CD14-positive monocyte (primary cell): ENCODE results near the gene DBF4B. TPM values are rescaled to one million over a fixed set of nuclear protein-coding genes. Genes with fewer than 3 reads are reported as not detected.

Source experiments
- DNase-seq, 3 donors: peaks; one replicate each; pipeline ENCODE4 v3.0.0-alpha.2; 2011 to 2022
- H2AFZ ChIP-seq: 2 replicates; pipeline ENCODE4 v1.6.0; 2012; ENCODE audit warnings: mild to moderate bottlenecking, low read depth, low read length, inconsistent platforms; ENCODE audit not compliant: insufficient read depth, poor library complexity, severe bottlenecking
- H3K27ac ChIP-seq, 2 donors: 1 replicate in 1 of 2; 2 replicates in 1 of 2; pipeline ENCODE4 v1.5.1; 2012 to 2013; ENCODE audit warnings: low read length in 2 of 2, control low read depth in 1 of 2, inconsistent platforms in 1 of 2, low read depth in 1 of 2, mild to moderate bottlenecking in 1 of 2
- H3K27me3 ChIP-seq, 2 donors: one replicate each; pipeline versions ENCODE4 v1.6.0 to v1.6.1; 2011 to 2013; ENCODE audit warnings: low read length in 2 of 2; ENCODE audit not compliant: control insufficient read depth in 2 of 2, insufficient read depth in 2 of 2
- H3K36me3 ChIP-seq, 2 donors: replicated peaks in 1 of 2; 1 replicate in 1 of 2; 2 replicates in 1 of 2; pipeline versions ENCODE4 v1.5.1 to v1.6.1; 2012 to 2013; ENCODE audit warnings: low read length in 2 of 2, control low read depth in 1 of 2, inconsistent platforms in 1 of 2, mild to moderate bottlenecking in 1 of 2; ENCODE audit not compliant: insufficient read depth in 2 of 2, control insufficient read depth in 1 of 2
- H3K4me1 ChIP-seq, 2 donors: 1 replicate in 1 of 2; 2 replicates in 1 of 2; pipeline versions ENCODE4 v1.5.1 to v1.6.1; 2012 to 2013; ENCODE audit warnings: low read length in 2 of 2, control low read depth in 1 of 2, inconsistent platforms in 1 of 2, mild to moderate bottlenecking in 1 of 2, moderate library complexity in 1 of 2; ENCODE audit not compliant: insufficient read depth in 2 of 2, control insufficient read depth in 1 of 2
- H3K4me2 ChIP-seq: replicated peaks from 2 replicates; pipeline ENCODE3; 2012; ENCODE audit warnings: low read length, moderate library complexity, mild to moderate bottlenecking; ENCODE audit not compliant: poor library complexity, severe bottlenecking; ENCODE audit errors: extremely low read depth
- H3K4me3 ChIP-seq, 3 experiments: fragments of 200-600 bp in 1 of 3; sonication (generic) in 1 of 3; replicated peaks in 1 of 3; 1 replicate in 2 of 3; 2 replicates in 1 of 3; pipeline ENCODE4 v1.5.1; 2011 to 2013; ENCODE audit warnings: low read length in 3 of 3, mild to moderate bottlenecking in 3 of 3, control low read depth in 2 of 3, low read depth in 2 of 3, inconsistent platforms in 1 of 3, moderate library complexity in 1 of 3
- H3K79me2 ChIP-seq: 2 replicates; pipeline ENCODE4 v1.6.0; 2012; ENCODE audit warnings: mild to moderate bottlenecking, control low read depth, inconsistent platforms, low read length, moderate library complexity; ENCODE audit not compliant: insufficient read depth
- H3K9ac ChIP-seq: 2 replicates; pipeline ENCODE4 v1.6.0; 2017; ENCODE audit warnings: low read length, mild to moderate bottlenecking; ENCODE audit not compliant: insufficient read depth, poor library complexity, severe bottlenecking
- H3K9me3 ChIP-seq, 2 donors: replicated peaks in 1 of 2; 1 replicate in 1 of 2; 2 replicates in 1 of 2; pipeline versions ENCODE4 v1.5.1 to v1.6.1; 2012 to 2013; ENCODE audit warnings: low read length in 2 of 2, control low read depth in 1 of 2; ENCODE audit not compliant: control insufficient read depth in 1 of 2, insufficient read depth in 1 of 2
- H4K20me1 ChIP-seq: 2 replicates; pipeline ENCODE4 v1.6.0; 2012; ENCODE audit warnings: mild to moderate bottlenecking, low read length, control low read depth, moderate library complexity; ENCODE audit not compliant: insufficient read depth
- H3K27ac Mint-ChIP-seq, 7 donors: one replicate each; pipeline ENCODE4 v1.8.0; 2020; ENCODE audit warnings: mild to moderate bottlenecking in 7 of 7, mixed read lengths in 7 of 7, moderate library complexity in 6 of 7, inconsistent platforms in 2 of 7
- H3K27me3 Mint-ChIP-seq, 3 donors: one replicate each; pipeline ENCODE4 v1.8.0; 2021 to 2022; ENCODE audit warnings: low read depth in 3 of 3, mild to moderate bottlenecking in 3 of 3, mixed read lengths in 3 of 3, moderate library complexity in 3 of 3, inconsistent platforms in 1 of 3
- H3K36me3 Mint-ChIP-seq, 2 donors: one replicate each; pipeline ENCODE4 v1.8.0; 2020; ENCODE audit warnings: mixed read lengths in 2 of 2, inconsistent platforms in 1 of 2, mild to moderate bottlenecking in 1 of 2
- H3K4me1 Mint-ChIP-seq: one replicate; pipeline ENCODE4 v1.8.0; 2020; ENCODE audit warnings: mild to moderate bottlenecking, mixed read lengths
- H3K4me3 Mint-ChIP-seq, 2 donors: one replicate each; pipeline ENCODE4 v1.8.0; 2020; ENCODE audit warnings: mild to moderate bottlenecking in 2 of 2, mixed read lengths in 2 of 2, moderate library complexity in 1 of 2
- H3K9me3 Mint-ChIP-seq, 7 donors: one replicate each; pipeline ENCODE4 v1.8.0; 2020 to 2022; ENCODE audit warnings: mixed read lengths in 7 of 7, mild to moderate bottlenecking in 6 of 7, moderate library complexity in 6 of 7, inconsistent platforms in 2 of 7
- WGBS: methylation state at CpG from one replicate; pipeline ENCODE4 v1.1.5; 2013; ENCODE audit warnings: missing lambda C conversion rate; ENCODE audit not compliant: insufficient coverage; 5-methylcytosine and 5-hydroxymethylcytosine counted together
- intact Hi-C, 2 donors: fragments of 100-400 bp; cut with micrococcal nuclease; formaldehyde crosslinking; loops; one replicate each; pipeline versions ENCODE4 v1.15.0 to v1.15.1; 2023
- polyA plus RNA-seq, 3 donors: library from polyadenylated mRNA; depleted of rRNA in 1 of 3; unstranded in 2 of 3; stranded (reverse) in 1 of 3; fragments of 300-500 nt in 2 of 3; fragments of >200 nt in 1 of 3; fragmentation: Illumina TruSeq in 2 of 3; gene quantifications; 1 replicate in 2 of 3; 2 replicates in 1 of 3; pipeline ENCODE4 v1.2.3, GENCODE V29; 2012 to 2021
- TF ChIP-seq, protein P1 (sequence below): fragments of 200-600 bp; IDR thresholded peaks from one replicate; pipeline ENCODE4 v1.8.0; 2022; ENCODE audit warnings: antibody characterized with exemption, mild to moderate bottlenecking

The DBF4B gene
- polyA plus RNA-seq, 3 donors, result 0.23 to 2.9 (median 0.34) TPM

DNA sequence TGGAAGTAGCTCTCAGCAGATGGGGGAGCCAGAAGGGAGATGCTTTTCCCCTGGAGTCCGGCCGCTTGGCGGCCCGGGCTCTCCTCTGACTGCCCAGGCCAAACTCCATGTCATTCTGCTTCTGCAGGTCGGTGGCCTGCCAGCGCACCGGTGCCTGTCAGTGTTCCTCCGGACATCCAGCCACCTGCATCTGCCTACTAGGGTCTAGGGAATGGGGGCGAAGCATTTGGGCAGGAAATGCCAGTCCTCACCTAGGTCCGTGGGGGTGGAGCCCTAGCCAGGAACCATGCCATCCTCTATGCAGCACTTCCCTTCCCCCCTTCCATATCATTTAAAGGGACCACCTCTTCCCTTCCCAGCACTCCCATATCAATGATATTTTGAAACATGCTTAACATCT lies 87.5 kb downstream of the DBF4B start:
- Mint-ChIP-seq H3K27ac (peak overlapping the region; percentile 10 to 95 (median 89)), H3K4me1 (peaks cover 23% of the 10 kb centered on the region), H3K36me3 (peaks cover 0 to 6% of the 10 kb centered on the region in 2 donors), H3K27me3 (peaks cover 0 to 2% (median 0%) of the 10 kb centered on the region in 3 donors), H3K4me3 (no peak overlapping the region), H3K9me3 (peaks cover 0 to under 1% (median 0%) of the 10 kb centered on the region in 7 donors)
- no peak overlapping the region for H3K9ac ChIP-seq
- 84% methylated on average over 9 of the region's 10 CpGs for WGBS
- TF ChIP-seq, protein P1, sequence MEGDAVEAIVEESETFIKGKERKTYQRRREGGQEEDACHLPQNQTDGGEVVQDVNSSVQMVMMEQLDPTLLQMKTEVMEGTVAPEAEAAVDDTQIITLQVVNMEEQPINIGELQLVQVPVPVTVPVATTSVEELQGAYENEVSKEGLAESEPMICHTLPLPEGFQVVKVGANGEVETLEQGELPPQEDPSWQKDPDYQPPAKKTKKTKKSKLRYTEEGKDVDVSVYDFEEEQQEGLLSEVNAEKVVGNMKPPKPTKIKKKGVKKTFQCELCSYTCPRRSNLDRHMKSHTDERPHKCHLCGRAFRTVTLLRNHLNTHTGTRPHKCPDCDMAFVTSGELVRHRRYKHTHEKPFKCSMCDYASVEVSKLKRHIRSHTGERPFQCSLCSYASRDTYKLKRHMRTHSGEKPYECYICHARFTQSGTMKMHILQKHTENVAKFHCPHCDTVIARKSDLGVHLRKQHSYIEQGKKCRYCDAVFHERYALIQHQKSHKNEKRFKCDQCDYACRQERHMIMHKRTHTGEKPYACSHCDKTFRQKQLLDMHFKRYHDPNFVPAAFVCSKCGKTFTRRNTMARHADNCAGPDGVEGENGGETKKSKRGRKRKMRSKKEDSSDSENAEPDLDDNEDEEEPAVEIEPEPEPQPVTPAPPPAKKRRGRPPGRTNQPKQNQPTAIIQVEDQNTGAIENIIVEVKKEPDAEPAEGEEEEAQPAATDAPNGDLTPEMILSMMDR, result no peak
- no peaks in the 10 kb centered on the region for H3K36me3 ChIP-seq
- H3K27me3 ChIP-seq, result no peaks in the 10 kb centered on the region
- intact Hi-C loops, result no loop called here
- H3K4me1 ChIP-seq, result peaks cover 18 to 20% of the 10 kb centered on the region in 2 donors
- H3K4me3 ChIP-seq, result no peak overlapping the region
- no peak for DNase-seq
- H3K27ac ChIP-seq, result no peak overlapping the region
- no peaks in the 10 kb centered on the region for H3K9me3 ChIP-seq
- no peak overlapping the region for H3K4me2 ChIP-seq
- no peaks in the 10 kb centered on the region for H3K79me2 ChIP-seq
- H4K20me1 ChIP-seq, result no peaks in the 10 kb centered on the region
- peak overlapping the region; percentile 31 for H2AFZ ChIP-seq

DNA sequence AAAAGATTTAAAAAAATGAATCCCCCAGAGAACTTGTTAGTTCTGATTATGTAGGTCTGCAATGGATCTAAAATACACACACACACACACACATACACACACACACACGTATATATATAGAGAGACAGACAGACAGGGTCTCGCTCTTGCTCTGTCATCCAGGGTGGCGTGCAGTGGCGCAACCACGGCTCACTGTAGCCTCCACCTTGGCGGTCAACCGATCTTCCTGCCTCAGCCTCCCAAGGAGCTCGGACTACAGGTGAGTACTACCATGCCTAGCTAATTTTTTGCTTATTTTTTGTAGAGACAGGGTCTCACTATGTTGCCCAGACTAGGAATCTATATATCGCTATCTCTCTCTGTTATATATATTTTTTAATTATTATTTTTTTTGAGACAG lies 88.3 kb downstream of the DBF4B start:
- H3K36me3 Mint-ChIP-seq, result peaks cover 0 to 6% of the 10 kb centered on the region in 2 donors
- H4K20me1 ChIP-seq, result no peaks in the 10 kb centered on the region
- TF ChIP-seq, protein P1, result no peak
- peaks cover 0 to 3% (median 0%) of the 10 kb centered on the region in 7 donors for H3K9me3 Mint-ChIP-seq
- no peak overlapping the region for H2AFZ ChIP-seq
- H3K79me2 ChIP-seq, result no peaks in the 10 kb centered on the region
- H3K4me1 Mint-ChIP-seq, result peaks cover 23% of the 10 kb centered on the region
- H3K27me3 ChIP-seq, result no peaks in the 10 kb centered on the region
- no peak overlapping the region for H3K4me3 ChIP-seq
- no peak overlapping the region for H3K4me3 Mint-ChIP-seq
- no peak overlapping the region for H3K27ac ChIP-seq
- no peaks in the 10 kb centered on the region for H3K36me3 ChIP-seq
- no peak overlapping the region for H3K9ac ChIP-seq
- intact Hi-C loops, result no loop called here
- H3K27ac Mint-ChIP-seq, result peak overlapping the region in 1 of 7 donors; percentile 58
- no peak for DNase-seq
- no peaks in the 10 kb centered on the region for H3K9me3 ChIP-seq
- peaks cover 0 to 3% (median 0%) of the 10 kb centered on the region in 3 donors for H3K27me3 Mint-ChIP-seq
- no peak overlapping the region for H3K4me2 ChIP-seq
- peaks cover 18 to 20% of the 10 kb centered on the region in 2 donors for H3K4me1 ChIP-seq
- WGBS, result no CpG with 5 or more reads among the region's 9 CpGs
